ENCODE data around the gene FRMD4B.

- no peak for TF ChIP-seq POLR2A (IDR thresholded peaks at IDR 0.05; ENCODE audit: low read depth, low read length)
- TF ChIP-seq POLR2AphosphoS5 (IDR thresholded peaks at IDR 0.05; ENCODE audit: low read depth, low read length) = no peak
Measured at GRCh38 chr3:69121513-69121912, 264.4 kb downstream of the FRMD4B start.
